GM19468 (cell line): Measurements from ENCODE around the gene CD80.
A peak's percentile ranks its signal among the peaks of the same experiment; 100 is the strongest.

Experiments
- ATAC-seq: cut with Tn5 transposase; IDR thresholded peaks from one replicate; pipeline ENCODE4 v1.9.1; 2021; ENCODE audit warnings: mild to moderate bottlenecking, moderate library complexity, moderate number of reproducible peaks; ENCODE audit not compliant: unreplicated experiment; ENCODE audit errors: extremely low read depth

CD80 gene

DNA sequence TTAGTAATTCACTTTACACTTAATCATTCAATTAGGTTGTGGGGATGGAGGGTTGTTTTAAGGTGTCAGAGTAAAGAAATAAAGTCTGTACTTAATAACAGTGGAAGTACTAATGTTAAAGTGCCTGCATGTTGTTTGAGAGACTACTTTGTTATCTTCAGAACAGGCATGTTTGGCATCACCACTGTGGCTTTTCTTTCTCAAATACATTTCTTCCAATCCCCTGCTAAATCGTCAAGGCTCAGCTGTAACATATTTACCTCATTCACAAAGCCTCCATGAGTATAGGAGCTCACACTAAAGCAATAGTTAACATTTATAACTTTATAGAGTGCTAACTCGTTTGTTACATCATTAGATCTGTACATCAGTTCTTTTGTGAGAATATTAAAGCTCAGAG, 58.5 kb downstream of the CD80 start:
- no peak for ATAC-seq

DNA sequence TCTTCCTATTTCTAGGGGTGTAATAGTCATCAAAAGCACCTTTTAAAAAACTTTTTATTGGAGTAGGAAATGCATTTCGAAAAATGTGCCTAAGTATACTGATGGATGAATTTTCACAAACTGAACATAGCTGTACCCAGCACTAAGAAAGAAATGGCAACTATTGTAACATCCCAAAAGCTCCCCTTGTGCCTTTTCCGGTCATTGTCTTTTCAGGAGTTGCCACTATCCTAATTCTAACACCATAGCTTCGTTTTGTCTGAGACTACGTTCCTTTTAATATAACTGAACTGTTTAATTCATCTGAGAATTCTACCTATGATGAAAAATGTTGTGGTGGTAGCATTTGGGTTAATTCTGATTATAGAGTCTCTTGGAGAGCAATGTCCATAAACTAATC, 59.1 kb downstream of the CD80 start:
- ATAC-seq = no peak

DNA sequence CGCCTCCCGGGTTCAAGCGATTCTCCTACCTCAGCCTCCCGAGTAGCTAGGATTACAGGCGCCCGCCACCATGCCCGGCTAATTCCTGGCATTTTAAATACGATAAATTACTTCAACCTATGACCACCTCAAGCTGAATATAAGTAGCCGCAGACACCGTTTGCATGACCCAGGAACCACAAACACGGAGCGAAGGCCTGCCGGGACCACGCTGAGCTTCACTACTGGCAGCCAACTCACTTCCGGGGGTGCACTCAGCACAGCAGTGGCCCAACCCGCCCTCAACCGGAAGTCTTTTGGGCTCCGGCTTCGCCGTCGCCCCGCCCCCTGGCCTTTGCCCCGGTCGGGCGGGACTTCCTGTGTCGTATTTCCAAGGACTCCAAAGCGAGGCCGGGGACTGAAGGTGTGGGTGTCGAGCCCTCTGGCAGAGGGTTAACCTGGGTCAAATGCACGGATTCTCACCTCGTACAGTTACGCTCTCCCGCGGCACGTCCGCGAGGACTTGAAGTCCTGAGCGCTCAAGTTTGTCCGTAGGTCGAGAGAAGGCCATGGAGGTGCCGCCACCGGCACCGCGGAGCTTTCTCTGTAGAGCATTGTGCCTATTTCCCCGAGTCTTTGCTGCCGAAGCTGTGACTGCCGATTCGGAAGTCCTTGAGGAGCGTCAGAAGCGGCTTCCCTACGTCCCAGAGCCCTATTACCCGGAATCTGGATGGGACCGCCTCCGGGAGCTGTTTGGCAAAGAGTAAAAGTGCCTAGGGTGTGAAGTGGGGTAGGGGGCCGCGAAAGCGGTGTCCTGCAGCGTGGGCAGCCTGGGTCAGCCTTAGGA, 61.0 kb downstream of the CD80 start, which contains the start of gene TIMMDC1:
TIMMDC1 (plus strand) TSS at position 362 of the 826 bp plus-strand sequence; CDS start at position 549, 187 bp downstream.
- ATAC-seq = peak; percentile 98

DNA sequence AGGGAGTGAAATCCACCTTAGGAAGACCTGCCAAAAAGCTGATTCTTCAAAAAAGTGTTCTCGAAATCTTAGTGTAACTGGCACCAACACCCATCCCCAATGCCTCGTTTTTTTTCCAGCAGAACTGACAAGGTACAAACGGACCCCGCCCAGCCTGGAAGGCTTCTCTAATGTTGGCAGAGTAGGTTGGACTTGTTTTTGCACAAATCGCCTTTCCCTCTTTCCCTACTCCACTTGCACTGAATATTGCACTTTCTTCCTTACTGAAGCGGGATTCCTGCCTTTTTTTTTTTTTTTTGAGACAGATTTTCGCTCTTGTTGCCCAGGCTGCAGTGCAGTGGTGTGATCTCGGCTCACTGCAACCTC, 61.6 kb downstream of the CD80 start:
- no peak for ATAC-seq

DNA sequence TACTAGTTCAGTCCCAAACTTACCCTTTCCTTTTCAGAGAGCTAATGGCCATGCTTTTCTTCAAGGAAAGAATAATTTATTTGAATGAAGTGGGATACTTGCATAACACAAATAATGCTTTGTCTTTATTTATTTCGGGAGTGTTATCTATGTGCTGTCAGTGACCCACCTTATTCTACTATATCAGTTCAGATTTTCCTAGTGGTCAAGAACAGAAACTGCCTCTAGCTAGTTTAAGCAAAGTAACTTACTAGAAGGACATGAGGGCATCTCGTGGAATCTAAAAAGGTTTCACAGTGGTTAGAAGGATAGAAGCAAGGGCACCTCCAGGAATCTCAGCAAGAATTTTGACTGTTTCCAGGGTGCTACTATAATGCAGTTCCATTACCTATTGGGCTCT, 64.8 kb downstream of the CD80 start:
- ATAC-seq = no peak

DNA sequence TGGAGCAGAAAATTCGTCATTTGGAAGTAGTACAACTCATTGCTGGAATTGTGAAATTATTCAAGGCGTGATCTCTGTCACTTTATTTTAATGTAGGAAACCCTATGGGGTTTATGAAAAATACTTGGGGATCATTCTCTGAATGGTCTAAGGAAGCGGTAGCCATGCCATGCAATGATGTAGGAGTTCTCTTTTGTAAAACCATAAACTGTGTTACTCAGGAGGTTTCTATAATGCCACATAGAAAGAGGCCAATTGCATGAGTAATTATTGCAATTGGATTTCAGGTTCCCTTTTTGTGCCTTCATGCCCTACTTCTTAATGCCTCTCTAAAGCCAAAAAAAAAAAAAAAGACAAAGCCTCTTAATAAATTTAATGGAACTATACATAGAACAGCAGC, 66.6 kb downstream of the CD80 start:
- ATAC-seq = no peak

DNA sequence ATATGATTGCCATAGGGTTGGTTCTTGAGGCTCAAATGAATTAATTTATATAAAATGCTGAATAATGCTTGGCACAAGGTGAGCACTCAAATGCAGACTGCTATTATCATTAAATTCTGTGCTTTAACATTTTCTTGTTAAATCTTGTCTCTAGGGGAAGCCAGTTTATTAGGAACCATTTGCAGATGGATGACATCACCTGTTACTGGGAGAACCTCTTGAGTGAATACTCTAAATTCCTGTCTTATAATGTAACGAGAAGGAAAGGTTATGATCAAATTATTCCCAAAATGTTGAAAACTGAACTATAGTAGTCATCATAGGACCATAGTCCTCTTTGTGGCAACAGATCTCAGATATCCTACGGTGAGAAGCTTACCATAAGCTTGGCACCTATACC, 67.3 kb downstream of the CD80 start:
- ATAC-seq = no peak

DNA sequence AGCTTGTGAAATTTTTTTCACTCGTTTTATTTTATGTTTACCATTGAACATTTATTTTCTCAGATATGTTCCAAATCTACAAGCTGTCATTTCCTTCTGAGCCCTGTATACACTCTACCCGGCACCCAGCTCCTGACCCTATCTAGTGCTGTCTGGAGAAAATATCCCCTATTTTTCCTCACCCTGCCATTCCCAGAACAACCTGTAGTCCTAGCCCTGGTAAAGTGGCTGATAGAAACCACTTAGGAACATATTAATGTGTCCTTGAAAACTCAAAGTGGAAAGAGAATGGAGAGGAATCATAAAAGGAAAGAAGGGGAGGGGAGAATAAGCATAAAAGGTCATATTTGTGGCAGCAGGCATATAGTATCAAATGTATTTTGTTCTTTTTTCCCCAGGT, 69.3 kb downstream of the CD80 start:
- ATAC-seq = no peak

DNA sequence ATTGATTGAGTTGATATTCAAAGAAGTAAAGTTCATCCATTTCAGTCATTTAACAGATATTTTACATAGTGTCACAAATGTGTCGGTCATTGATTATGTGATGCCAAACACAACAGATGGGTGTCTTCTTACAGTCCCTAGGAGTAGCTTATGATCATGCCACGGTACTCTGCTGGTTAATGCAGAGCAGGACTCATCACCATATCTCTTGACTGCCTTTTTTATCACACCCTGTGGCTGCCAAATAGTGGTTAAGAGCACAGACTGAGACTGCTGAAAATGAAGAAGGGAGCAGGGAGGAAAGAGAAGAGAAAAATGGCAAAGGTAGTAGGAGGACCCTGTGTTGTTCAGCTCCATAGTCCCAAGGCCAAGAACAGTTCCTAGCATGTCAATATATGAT, 73.9 kb downstream of the CD80 start:
- no peak for ATAC-seq

DNA sequence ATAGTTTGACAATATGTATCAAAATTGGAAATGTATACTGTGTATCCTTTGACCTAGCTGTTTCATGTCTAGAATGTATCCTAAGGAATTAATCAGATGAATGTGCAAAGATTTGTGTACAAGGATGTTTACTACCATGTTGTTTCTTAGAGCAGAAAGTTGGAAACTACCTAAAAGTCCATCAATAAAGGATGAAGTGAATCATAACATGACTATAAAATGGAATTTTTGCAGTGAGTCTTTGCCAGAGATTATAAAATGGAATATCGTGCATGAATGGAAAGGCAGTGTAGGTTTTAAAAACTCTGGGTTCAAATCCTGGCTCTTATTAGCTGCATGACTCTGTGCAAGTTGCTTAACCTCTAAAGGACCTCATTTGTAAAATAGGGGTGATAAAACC, 76.3 kb downstream of the CD80 start:
- ATAC-seq = no peak

DNA sequence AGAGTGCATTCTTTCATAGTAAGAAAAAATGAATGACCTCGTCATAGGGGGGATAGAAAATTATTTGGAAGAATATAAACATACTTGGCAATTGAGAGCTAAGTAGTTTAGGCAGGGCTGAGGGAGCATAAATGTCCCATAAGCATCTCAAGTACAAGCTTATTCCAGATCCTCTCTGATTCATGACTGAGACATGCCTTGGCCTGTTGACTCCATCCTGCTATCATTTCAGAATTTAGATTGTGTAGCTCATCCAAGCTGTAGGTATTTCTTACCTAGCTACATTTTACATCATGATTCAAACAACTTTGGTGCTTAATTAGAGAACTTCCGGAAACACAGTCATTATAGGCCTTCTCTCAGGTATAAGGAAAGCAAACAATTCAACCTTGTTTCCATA, 78.3 kb downstream of the CD80 start:
- no peak for ATAC-seq
